Embryonic facial prominence (tissue), 1 donor: ENCODE measurements around the gene UGDH.
"Not testable (repeated sequence)": the region's sequence is repeated elsewhere in the genome, so short reads cannot be mapped to it uniquely, and the experiment has no call there.

Source experiments
- DNase-seq: peaks from one replicate; pipeline ENCODE4 v3.0.0-alpha.2; 2016; ENCODE audit errors: extremely low spot score

UGDH gene

DNA sequence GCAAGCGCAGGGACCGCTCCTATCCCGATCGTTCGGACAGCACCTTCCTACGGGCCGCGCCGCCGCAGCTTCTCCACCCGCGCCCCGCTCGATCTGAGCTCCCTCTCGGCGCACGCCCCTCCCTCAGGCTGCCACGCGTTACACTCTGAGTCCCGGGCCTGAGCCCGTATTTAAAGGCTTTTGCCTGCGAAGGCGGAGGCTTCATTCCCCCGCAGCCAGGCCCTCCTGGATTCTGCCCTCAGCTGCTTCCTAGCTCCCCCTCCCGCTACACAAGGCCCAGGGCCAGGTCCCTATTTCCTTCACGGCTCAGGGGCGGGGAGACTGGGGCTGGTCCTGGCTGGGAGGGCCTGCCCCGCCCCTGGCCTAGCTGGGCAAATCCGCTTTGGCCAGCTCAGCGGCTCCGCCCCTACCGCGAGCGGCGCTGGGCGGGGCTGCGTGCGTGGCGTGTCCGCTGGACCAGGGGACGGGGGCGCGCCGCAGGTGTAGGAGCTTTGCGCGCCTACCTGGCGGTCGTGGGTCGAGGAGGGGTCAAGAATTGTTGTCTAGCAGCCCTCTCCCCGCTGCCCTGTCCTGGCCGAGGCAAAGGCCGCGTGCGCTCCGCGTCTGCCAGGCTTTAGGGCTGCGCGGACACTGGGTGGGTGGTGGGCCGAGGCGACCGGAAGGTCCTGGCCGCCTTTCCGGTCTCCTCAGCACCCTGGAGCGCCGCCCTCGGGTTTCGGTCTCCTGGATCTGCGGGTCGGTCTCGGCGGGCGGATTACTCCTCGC is at the start of gene UGDH:
TSS of gene UGDH (minus strand) at position 144 of the 765 bp plus-strand sequence. CDS start 5,927 bp downstream, outside the sequence.
- DNase-seq: peak; percentile 94

DNA sequence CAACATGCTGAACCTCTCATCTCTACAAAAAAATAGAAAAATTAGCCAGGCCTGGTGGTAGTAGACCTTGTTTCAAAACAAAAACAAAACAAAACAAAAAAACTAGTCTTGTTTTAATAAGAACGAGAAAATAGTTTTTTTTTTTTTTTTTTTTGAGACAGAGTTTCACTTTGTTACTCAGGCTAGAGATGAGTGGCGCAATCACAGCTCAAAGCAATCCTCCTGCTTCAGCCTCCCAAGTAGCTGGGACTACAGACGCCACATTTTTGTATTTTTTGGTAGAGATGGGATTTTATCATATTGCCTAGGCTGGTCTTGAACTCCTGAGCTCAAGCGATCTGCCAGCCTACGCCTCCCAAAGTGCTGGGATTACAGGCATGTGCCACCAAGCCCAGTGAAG is 47.7 kb upstream of the UGDH start:
- no peak for DNase-seq

DNA sequence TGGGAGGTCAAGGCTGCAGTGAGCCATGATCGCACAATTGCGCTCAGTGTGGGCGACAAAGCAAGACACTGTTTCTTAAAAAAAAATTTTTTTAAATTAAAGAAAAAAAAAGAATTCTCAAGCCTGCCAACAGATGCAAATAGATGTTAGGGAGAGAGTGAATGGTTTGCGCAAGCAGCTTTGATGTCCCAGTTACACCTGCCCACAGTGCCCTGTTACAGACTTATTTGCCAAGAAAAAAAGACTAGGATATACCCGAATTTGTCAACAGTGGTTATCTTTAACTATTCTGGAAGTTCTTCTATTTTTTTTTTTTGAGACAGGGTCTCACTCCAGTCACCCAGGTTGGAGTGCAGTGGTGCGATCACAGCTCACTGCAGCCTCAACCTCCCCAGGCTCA is 44.3 kb upstream of the UGDH start:
- no peak for DNase-seq

DNA sequence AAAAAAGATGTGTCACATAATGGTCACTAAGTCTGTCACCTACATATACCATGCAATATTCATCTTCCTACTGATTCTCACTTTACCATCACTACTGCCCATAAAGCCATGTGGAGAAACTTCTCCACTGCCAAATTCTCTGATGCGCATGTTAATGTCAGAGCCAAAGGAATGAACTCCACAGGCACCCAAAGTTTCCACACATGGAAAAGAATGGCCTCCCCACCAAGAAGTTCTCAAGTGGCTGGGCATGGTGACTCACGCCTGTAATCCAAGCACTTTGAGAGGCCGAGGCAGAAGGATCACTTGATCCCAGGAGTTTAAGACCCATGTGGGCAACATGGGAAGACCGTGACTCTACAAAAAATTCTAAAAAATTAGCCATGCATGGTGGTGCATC is 43.8 kb upstream of the UGDH start:
- no peak for DNase-seq

DNA sequence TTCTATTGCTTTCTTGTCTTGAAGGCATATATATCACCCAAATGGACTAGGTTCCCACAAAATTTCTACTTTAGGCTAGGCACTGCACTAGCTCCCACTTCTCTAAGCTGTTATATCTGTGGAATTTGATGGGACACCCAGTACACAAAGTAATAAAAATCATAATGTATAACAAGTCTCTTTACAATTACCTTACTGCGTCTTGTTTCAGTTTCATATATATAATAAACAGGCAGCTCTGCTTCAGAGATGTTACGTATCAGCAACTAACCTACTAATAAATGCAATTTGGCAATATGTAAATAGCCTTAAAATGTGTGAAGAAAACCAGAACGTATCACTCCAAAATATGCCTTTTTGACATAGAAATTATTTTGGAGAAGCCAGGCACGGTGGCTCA is 42.0 kb upstream of the UGDH start:
- no peak for DNase-seq

DNA sequence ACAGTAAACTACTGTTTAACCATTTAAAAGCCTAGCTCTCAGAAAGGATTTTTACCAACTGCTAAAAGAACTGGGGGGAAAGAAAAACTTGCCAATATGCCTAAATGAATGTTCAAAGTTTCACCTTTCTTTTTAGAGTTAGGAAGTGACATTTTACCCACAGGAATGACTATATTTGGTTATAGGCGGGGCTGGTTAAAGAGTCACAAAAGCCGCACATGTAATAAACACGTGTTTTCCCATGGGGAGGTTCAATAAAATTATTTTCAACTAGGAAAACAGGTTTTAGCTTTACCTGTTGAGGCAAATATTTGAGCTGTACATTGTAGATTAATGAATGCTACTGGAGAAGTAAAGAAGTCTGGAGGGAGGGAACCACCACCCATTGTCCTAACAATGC is 41.6 kb upstream of the UGDH start:
- DNase-seq: peak; percentile 19

DNA sequence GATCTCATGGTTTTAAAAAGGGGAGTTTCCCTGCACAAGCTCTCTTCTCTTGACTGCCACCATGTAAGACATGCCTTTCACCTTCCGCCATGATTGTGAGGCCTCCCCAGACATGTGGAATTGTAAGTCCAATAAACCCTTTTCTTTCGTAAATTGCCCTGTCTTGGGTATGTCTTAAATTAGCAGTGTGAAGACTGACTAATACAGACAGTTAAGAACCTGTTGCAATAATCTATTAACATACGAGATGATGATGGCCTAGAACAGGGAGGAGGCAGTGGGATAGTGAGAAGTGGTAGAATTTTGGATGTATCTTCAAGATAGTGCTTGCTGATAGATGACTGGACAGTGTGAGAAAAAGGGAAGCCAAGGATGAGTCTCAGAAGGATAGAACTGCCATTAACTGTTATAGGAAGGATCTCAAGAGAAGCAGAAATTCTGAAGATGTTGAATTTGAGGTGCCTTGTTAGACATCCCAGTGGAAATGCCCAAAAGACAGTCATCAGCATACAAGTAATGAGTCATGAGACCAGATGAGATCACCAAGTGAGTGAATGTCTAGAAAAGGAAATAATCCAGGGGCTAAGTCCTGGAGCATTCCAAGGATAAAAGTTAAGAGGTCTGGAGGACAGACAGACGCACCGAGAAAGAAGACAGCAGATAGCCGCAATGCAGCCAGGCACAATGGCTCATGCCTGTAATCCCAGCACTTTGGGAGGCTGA is 38.8 kb upstream of the UGDH start:
- no peak for DNase-seq

DNA sequence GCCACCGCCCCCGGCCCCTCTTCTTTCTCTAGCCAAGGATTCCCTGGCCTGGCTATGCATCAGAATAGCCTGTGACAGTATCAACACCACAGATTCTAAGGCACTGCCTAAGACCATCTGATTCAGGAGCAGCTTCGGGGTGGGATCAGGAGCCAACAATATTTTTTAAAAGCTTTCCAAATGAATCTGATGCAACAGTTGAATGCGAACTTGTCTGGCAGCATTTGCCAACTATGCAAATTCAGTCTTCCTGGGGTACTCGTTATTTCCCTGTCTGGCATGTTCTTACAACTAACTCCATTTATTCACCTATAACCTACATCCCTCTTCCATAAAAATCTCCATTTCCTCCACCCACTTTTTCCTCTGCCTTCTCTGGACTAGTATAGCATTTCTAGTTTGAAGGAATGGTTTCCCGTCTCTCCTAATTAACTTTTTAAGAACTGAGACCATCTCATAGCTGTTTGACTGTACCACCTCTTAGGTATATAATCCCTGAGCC is 36.2 kb upstream of the UGDH start:
- no peak for DNase-seq

DNA sequence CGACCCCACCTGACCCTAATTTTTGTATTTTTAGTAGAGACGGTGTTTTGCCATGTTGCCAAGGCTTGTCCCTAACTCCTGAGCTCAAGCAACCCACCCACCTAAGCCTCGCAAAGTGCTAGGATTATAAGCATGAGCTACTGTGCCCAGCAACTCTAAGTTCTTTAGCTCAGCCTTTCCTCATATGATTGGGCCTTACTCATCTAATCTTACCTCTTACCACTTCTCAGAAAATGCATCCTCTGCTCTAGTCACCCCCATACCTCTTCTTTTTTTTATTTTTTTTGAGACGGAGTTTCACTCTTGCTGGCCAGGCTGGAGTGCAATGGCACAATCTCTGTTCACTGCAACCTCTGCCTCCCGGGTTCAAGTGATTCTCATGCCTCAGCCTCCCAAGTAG is 35.6 kb upstream of the UGDH start:
- DNase-seq: no peak

DNA sequence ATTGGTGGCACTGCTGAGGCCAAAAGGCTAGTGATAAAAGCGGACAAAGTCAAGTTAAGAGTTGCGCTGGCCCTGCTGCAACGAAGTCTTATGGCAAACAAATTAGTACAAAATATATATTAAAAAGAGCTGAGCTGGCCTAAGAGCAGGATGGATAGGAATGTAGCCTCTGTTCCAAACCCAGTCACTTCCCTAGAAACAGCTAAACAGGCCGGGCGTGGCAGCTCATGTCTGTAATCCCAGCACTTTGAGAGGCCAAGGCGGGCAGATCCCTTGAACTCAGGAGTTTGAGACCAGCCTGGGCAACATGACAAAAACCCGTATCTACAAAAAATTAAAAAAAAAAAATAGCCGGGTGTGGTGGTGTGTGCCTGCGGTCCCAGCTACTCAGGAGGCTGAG is 32.4 kb upstream of the UGDH start:
- DNase-seq: no peak

DNA sequence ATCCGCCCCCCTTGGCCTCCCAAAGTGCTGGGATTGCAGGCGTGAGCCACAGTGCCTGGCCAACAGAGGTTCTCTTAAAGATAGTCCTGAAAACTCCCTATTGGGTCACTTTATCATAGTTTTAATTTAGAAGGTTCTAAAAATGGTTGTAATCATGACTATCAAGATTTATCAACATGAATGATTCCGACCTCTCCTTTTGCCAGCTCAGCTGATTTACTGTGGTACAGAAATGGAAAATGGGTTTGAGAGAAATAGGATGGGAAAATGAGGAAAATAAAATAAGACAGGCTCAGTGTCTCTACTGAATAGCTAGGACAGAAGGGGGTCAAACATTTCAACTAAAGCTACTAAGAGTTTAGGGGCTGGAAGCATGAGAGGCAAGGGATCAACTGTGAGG is 28.2 kb upstream of the UGDH start:
- no peak for DNase-seq

DNA sequence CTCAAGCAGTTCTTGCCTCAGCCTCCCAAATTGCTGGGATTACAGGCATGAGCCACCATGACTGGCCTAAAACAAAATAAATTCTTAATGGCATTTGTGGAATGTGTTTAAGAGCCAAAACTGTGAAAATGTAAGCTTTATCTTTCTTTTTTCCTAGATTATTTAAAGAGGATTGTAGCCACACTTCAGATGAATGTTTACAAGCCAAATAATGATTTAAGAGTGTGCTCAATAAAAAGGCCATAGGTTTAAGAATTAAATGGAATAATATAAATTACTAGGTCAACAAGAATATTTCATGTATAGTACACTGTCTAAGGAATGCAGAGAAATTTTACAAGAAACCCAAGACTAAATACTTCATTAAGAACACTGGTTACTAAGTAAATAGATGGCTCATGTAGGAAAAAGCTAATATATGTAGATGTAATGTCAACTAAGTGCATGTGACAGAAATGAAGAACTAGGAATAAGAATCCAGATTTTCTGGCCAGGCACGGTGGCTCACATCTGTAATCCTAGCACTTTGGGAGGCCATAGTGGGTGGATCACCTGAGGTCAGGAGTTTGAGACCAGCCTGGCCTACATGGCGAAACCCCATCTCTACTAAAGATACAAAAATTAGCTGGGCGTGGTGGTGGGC is 21.3 kb upstream of the UGDH start:
- no peak for DNase-seq

DNA sequence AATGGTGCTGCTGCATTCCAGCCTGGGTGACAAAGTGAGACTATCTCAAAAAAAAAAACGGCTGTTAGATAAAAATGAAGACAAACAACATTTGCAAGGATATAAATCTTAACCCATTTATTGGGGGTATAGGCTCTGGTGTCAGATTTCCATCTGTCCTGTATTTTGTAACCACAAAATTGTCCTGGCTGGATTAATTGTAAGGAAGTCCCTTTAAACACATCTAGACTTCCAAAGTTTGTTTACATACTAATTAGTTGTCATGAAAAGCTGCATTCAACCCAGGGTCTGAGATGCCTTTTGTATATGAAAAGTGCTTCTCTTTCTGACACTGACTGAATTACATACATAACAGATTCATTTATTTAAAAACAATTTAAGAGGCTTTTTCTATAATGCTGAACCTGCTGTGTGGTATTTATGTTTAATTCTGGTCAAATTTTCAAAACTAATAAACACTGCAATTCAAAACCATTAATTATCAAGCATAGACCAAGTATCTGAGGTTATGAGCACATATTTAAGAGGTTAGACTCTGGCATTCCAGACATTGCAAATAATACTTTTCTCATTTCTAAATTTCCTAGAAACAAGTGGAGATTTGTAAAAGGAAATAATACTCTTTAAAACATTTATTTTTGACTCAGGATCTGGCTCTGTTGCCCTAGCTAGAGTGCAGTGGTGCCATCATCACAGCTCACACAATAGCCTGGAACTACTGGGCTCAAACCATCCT is 17.5 kb upstream of the UGDH start:
- no peak for DNase-seq

DNA sequence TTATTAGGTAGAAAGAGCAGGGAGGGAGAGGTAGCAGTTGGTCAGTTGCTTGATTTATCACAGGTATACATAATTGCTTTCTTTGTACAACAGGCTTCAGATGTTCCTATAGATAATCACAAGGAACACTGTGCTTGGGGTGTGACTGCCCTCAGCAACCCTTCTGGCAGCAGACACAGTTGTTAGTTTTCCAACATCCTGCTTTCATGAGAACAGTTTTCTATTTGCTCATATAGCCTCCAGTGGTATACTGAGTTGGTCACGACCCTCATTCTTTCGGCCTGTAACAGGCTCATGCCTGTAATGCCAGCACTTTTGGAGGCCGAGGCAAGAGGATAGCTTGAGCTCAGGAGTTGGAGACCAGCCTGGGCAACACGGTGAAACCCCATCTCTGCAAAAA is 16.8 kb upstream of the UGDH start:
- not testable (repeated sequence) for DNase-seq

DNA sequence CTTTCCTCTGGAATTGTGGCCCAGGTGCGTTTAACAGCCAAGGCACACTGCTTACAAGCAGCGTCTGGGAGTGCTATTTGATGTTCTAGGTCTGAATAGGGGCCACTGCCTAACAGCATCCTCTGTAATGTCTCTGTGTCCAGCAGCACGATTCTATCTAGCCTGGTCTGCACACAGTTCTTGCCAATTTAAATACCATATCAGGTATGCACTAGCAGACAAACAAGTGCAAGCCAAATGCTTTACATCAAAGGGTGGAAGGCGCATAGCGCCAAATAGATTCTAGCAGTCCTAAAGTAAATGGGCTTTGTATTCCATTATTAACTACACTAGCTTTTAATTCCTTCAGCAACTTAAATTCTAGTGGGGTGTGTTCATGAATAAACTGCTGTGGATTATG is 15.8 kb upstream of the UGDH start:
- DNase-seq: no peak

DNA sequence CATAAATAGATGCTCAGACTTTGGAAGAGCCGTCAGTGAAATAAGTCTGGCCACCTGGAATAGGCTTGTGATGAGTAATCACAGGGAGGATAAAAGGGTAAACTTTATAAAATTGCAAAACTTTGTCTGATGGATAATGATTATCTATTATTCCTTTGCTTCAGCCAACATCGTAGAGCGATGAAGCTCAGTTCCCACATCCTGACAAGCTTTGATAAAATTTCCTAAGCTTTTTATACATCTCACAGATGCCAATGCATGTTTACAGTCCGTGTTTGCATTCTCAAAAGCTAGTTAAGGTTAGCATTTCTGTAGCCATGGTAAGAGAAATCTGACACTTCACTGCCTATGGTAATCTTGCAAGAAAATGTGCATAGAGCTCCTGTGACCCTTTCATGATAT is 15.4 kb upstream of the UGDH start:
- DNase-seq: no peak

DNA sequence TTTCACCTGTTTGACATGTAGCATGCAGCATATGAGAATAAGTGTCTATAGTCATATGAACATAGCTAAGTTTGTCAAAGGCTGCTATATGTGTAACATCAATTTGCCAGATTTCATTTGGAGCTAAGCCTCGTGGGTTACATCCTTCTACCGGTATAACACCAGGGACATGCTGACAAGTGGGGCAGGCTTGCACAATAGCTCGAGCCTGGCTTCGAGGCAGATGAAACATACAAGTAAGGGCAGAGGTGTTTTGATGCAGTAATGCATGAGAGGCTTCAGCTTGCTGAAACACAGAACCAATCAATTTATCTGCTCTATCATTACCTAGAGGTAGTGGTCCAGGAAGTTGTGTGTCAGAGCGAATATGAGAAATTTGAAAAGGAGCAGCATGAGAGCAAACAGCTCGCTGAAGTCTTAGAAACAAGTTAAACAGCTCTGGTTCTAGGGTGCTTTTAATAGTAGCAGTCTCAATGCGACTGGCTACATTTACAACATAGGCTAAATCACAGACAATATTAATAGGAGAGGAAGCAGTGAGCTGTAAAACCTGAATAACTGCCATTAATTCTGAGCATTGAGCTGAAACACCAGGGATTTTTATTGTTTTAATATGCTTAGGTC is 14.9 kb upstream of the UGDH start:
- DNase-seq: no peak

DNA sequence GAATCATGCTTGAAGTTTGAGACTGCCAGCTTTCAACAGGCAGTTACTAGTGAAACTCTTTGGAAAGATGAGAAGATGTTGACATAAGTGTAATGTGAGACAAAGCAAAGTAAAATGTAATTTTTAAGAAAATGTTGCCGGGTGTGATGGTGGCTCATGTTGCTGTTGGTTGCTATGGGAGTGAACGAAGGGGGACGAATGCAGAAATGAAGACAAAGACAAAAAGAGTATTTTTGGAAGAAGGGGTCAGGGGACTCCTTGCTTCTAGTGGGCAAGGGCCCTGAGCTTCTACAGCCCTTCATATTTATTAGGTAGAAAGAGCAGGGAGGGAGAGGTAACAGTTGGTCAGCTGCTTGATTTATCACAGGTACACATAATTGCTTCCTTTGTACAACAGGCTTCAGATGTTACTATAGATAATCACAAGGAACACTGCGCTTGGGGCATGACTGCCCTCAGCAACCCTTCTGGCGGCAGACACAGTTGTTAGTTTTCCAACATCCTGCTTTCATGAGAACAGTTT is 11.9 kb upstream of the UGDH start:
- no peak for DNase-seq

DNA sequence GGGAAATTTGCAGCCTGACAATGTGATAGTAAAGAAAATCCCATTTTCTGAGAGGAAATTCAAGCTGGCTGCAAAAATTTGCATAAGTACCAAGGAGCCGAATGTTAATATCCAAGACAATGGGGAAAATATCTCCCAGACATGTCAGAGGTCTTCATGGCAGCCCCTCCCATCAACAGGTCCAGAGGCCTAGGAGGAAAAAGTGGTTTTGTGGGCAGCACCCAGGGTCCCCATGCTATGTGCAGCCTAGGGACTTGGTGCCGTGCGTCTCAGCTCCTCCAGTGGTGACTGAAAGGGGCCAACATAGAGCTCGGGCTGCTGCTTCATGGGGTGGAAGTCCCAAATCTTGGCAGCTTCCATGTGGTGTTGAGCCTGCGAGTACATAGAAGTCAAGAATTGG is 6.3 kb upstream of the UGDH start:
- no peak for DNase-seq

DNA sequence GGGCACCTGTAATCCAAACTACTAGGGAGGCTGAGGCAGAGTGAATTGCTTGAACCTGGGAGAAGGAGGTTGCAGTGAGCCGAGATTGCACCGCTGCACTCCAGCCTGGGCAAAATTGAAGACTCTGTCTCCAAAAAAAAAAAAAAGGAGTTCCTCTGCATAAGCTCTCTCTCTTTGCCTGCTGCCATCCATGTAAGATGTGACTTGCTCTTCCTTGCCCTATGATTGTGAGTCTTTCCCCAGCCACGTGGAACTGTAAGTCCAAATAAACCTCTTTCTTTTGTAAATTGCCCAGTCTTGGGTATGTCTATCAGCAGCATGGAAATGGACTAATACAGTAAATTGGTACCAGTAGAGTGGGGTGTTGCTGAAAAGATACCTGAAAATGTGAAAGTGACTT is 5.0 kb upstream of the UGDH start:
- DNase-seq: not testable (repeated sequence)

DNA sequence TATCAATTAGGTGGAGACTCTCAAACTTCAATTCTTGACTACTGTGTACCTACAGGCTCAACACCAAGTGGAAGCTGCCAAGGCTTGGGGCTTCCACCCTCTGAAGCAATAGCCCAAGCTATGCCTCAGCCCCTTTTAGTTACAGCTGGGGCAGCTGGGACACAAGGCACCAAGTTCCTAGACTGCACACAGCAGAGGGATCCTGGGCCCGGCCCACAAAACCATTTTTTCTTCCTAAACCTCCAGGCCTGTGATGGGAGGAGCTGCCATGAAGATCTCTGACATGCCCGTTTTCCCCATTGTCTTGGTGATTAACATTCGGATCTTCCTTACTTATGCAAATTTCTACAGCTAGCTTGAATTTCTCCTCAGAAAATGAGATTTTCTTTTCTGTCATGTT is 3.4 kb upstream of the UGDH start:
- no peak for DNase-seq
